BLaER1 (cell line): ENCODE results near the gene RAB28.

ENCODE experiments used
- H3K27ac ChIP-seq: shearing (Covaris generic); formaldehyde crosslinking; 2 replicates; pipeline ENCODE4 v1.8.1; 2022
- H3K27me3 ChIP-seq: shearing (Covaris generic); formaldehyde crosslinking; 2 replicates; pipeline ENCODE4 v1.8.1; 2022
- H3K36me3 ChIP-seq: shearing (Covaris generic); formaldehyde crosslinking; 2 replicates; pipeline ENCODE4 v1.8.1; 2022
- H3K4me1 ChIP-seq: shearing (Covaris generic); formaldehyde crosslinking; 2 replicates; pipeline ENCODE4 v1.8.1; 2022
- H3K4me2 ChIP-seq: shearing (Covaris generic); formaldehyde crosslinking; 2 replicates; pipeline ENCODE4 v1.8.1; 2022
- H3K4me3 ChIP-seq: shearing (Covaris generic); formaldehyde crosslinking; 2 replicates; pipeline ENCODE4 v1.8.1; 2022
- H3K9ac ChIP-seq: shearing (Covaris generic); formaldehyde crosslinking; 2 replicates; pipeline ENCODE4 v1.8.1; 2022
- H3K9me3 ChIP-seq: shearing (Covaris generic); formaldehyde crosslinking; 2 replicates; pipeline ENCODE4 v1.8.1; 2022
- H4K20me1 ChIP-seq: shearing (Covaris generic); formaldehyde crosslinking; 2 replicates; pipeline ENCODE4 v1.8.1; 2022
- Cebpa-rat ChIP-seq: shearing (Covaris generic); IDR thresholded peaks from 2 replicates; pipeline ENCODE4 v1.8.1; 2022

RAB28 gene

GRCh38 chr4:13484122-13484748, at the start of gene RAB28:
Gene RAB28 (minus strand): TSS chr4:13484340.
- H3K9ac ChIP-seq = peak within 1 kb of the TSS; percentile 99
- H3K4me3 ChIP-seq = peak within 1 kb of the TSS; percentile 99
- H4K20me1 ChIP-seq = peaks cover 44% of the 10 kb centered on the region
- peak within 1 kb of the TSS; percentile 90 for H3K4me2 ChIP-seq
- H3K9me3 ChIP-seq = no peaks in the 10 kb centered on the region
- TF ChIP-seq Cebpa-rat = no peak
- no peaks in the 10 kb centered on the region for H3K36me3 ChIP-seq
- no peaks in the 10 kb centered on the region for H3K27me3 ChIP-seq
- peak within 1 kb of the TSS; percentile 100 for H3K27ac ChIP-seq
- peaks cover 15% of the 10 kb centered on the region for H3K4me1 ChIP-seq

DNA sequence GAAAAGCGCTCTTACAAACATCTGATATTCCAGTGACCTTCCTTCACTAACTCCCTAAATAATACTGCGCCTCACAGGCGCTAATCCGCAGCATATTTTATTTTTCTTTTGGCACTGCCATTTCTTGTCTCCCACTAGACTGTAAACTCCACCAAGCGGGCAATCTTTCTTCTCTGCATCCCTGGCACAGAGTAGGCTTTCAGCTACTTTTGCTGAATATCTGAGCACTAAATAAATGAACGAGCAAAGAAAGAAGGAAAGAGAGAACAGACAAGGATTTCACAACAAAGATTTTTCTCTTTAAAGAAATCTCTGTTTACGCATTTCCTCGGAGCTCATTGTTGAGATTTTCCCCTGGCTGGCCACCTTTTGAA, 47.5 kb upstream of the RAB28 start:
- Histone ChIP-seq H3K4me2 (no peak overlapping the region), H3K27ac (no peak overlapping the region), H3K4me1 (peaks cover 11% of the 10 kb centered on the region), H3K27me3 (peaks cover 100% of the 10 kb centered on the region), H3K4me3 (no peak overlapping the region), H3K9me3 (peaks cover 56% of the 10 kb centered on the region), H3K9ac (no peak overlapping the region), H3K36me3 (no peaks in the 10 kb centered on the region), H4K20me1 (peaks cover 71% of the 10 kb centered on the region; the same call in 1 of the 2 replicates)
- no peak for TF ChIP-seq Cebpa-rat

GRCh38 chr4:13530823-13531624, 46.9 kb upstream of the RAB28 start:
- no peak overlapping the region for H3K4me3 ChIP-seq
- peaks cover 100% of the 10 kb centered on the region for H3K27me3 ChIP-seq
- H3K9ac ChIP-seq = no peak overlapping the region
- peaks cover 65% of the 10 kb centered on the region; the same call in 1 of the 2 replicates for H4K20me1 ChIP-seq
- H3K4me1 ChIP-seq = peaks cover 11% of the 10 kb centered on the region
- TF ChIP-seq Cebpa-rat = no peak
- H3K4me2 ChIP-seq = no peak overlapping the region
- H3K36me3 ChIP-seq = no peaks in the 10 kb centered on the region
- no peak overlapping the region for H3K27ac ChIP-seq
- H3K9me3 ChIP-seq = peaks cover 50% of the 10 kb centered on the region

- no peaks in the 10 kb centered on the region for H3K36me3 ChIP-seq
- no peak overlapping the region for H3K9ac ChIP-seq
- no peak for TF ChIP-seq Cebpa-rat
- H3K4me2 ChIP-seq = no peak overlapping the region
- H3K9me3 ChIP-seq = peaks cover 42% of the 10 kb centered on the region
- peaks cover 100% of the 10 kb centered on the region for H3K27me3 ChIP-seq
- no peak overlapping the region for H3K27ac ChIP-seq
- H4K20me1 ChIP-seq = peaks cover 50% of the 10 kb centered on the region; the same call in 1 of the 2 replicates
- no peak overlapping the region for H3K4me3 ChIP-seq
- H3K4me1 ChIP-seq = peaks cover 11% of the 10 kb centered on the region
Measured at GRCh38 chr4:13529128-13529919, 45.2 kb upstream of the RAB28 start.

GRCh38 chr4:13528821-13529127, 44.6 kb upstream of the RAB28 start:
- H3K4me1 ChIP-seq = peaks cover 11% of the 10 kb centered on the region
- no peak for TF ChIP-seq Cebpa-rat
- peaks cover 100% of the 10 kb centered on the region for H3K27me3 ChIP-seq
- H4K20me1 ChIP-seq = peaks cover 45% of the 10 kb centered on the region; the same call in 1 of the 2 replicates
- H3K9me3 ChIP-seq = peaks cover 42% of the 10 kb centered on the region
- H3K27ac ChIP-seq = no peak overlapping the region
- H3K4me3 ChIP-seq = 0 out of 2 replicates have a peak overlapping the region, but pooled peaks have one; percentile 2
- no peaks in the 10 kb centered on the region for H3K36me3 ChIP-seq
- peak overlapping the region; percentile 21; the same call in 1 of the 2 replicates for H3K4me2 ChIP-seq
- no peak overlapping the region for H3K9ac ChIP-seq

GRCh38 chr4:13527981-13528820, 44.1 kb upstream of the RAB28 start:
- Histone ChIP-seq H4K20me1 (peaks cover 41% of the 10 kb centered on the region; the same call in 1 of the 2 replicates), H3K4me1 (peaks cover 11% of the 10 kb centered on the region), H3K9ac (no peak overlapping the region), H3K27me3 (peaks cover 100% of the 10 kb centered on the region), H3K4me3 (0 out of 2 replicates have a peak overlapping the region, but pooled peaks have one; percentile 2), H3K4me2 (peak overlapping the region; percentile 21; the same call in 1 of the 2 replicates), H3K27ac (no peak overlapping the region), H3K36me3 (no peaks in the 10 kb centered on the region), H3K9me3 (peaks cover 43% of the 10 kb centered on the region)
- TF ChIP-seq Cebpa-rat = peak; percentile 65; the same call in 1 of the 2 replicates

- peaks cover 52% of the 10 kb centered on the region for H3K9me3 ChIP-seq
- H4K20me1 ChIP-seq = peaks cover 34% of the 10 kb centered on the region; the same call in 1 of the 2 replicates
- peaks cover 100% of the 10 kb centered on the region for H3K27me3 ChIP-seq
- H3K4me1 ChIP-seq = peaks cover 11% of the 10 kb centered on the region
- TF ChIP-seq Cebpa-rat = no peak
- H3K9ac ChIP-seq = no peak overlapping the region
- peak overlapping the region; percentile 54 for H3K4me2 ChIP-seq
- no peak overlapping the region for H3K27ac ChIP-seq
- H3K36me3 ChIP-seq = no peaks in the 10 kb centered on the region
- no peak overlapping the region for H3K4me3 ChIP-seq
Measured at GRCh38 chr4:13527192-13527980, 43.2 kb upstream of the RAB28 start.

- Histone ChIP-seq H3K4me3 (no peak overlapping the region), H3K4me2 (no peak overlapping the region), H3K9ac (no peak overlapping the region), H3K27me3 (peaks cover 100% of the 10 kb centered on the region), H3K36me3 (no peaks in the 10 kb centered on the region), H4K20me1 (peaks cover 27% of the 10 kb centered on the region; the same call in 1 of the 2 replicates), H3K27ac (no peak overlapping the region), H3K9me3 (peaks cover 55% of the 10 kb centered on the region), H3K4me1 (peaks cover 11% of the 10 kb centered on the region)
- TF ChIP-seq Cebpa-rat = no peak
Measured at GRCh38 chr4:13526658-13527057, 42.5 kb upstream of the RAB28 start.
